A549 (cell line): Measurements from ENCODE around the gene THOC5. TPM values are rescaled to one million over a fixed set of nuclear protein-coding genes. Genes with fewer than 3 reads are reported as not detected.
A peak's percentile ranks its signal among the peaks of the same experiment; 100 is the strongest.
"Not testable (repeated sequence)": the region's sequence is repeated elsewhere in the genome, so short reads cannot be mapped to it uniquely, and the experiment has no call there.

Experiments
- ATAC-seq, 2 experiments: fragments of 200-7000 bp in 1 of 2; fragments of >200 bp in 1 of 2; cut with Nextera tagmentation in 1 of 2; cut with Tn5 transposase in 1 of 2; 3 replicates each; pipeline versions ENCODE4 v1.8.0 to v1.9.1; 2018 to 2020; ENCODE audit warnings: mild to moderate bottlenecking in 1 of 2, moderate library complexity in 1 of 2
- CTCF ChIA-PET: fragments of 300-600 bp; sonication (Branson Sonifier 250); formaldehyde crosslinking; extraction: SDS; loops from one replicate; lab custom pipeline; 2021; ENCODE audit warnings: antibody characterized with exemption, inconsistent platforms; lab: Yijun Ruan, JAX
- POLR2A ChIA-PET: fragments of 350-600 bp; formaldehyde crosslinking; extraction: SDS; loops from one replicate; lab custom pipeline; 2021; ENCODE audit warnings: antibody characterized with exemption, inconsistent platforms; lab: Yijun Ruan, JAX
- DNase-seq, 2 experiments: peaks; one replicate each; pipeline versions ENCODE4 v3.0.0 to v3.0.0-alpha.2; 2011 to 2016; ENCODE audit warnings: low read depth in 1 of 2, low spot score in 1 of 2
- FAIRE-seq: peaks from 2 replicates; lab custom pipeline; 2011; peaks lifted over from hg19 to GRCh38; lab: Jason Lieb, UNC
- H3K27ac ChIP-seq, 2 experiments: fragments of >200 bp; sonication (Bioruptor Twin); formaldehyde crosslinking; 3 replicates each; pipeline ENCODE4 v1.5.1; 2016 to 2017
- H3K4me1 ChIP-seq: fragments of >200 bp; sonication (Bioruptor Twin); formaldehyde crosslinking; 3 replicates; pipeline ENCODE4 v1.6.1; 2016
- H3K4me2 ChIP-seq: fragments of >200 bp; sonication (Bioruptor Twin); formaldehyde crosslinking; 3 replicates; pipeline ENCODE4 v1.6.1; 2016
- H3K4me3 ChIP-seq: fragments of >200 bp; sonication (Bioruptor Twin); formaldehyde crosslinking; 3 replicates; pipeline ENCODE4 v1.5.1; 2016
- H3K9me3 ChIP-seq: fragments of >200 bp; sonication (Bioruptor Twin); formaldehyde crosslinking; 3 replicates; pipeline ENCODE4 v1.6.1; 2016
- FOSL2 ChIP-seq, 2 experiments: fragments of 450-650 bp in 1 of 2; fragments of >200 bp in 1 of 2; sonication (Bioruptor Twin) in 1 of 2; formaldehyde crosslinking; IDR thresholded peaks; 2 replicates each; pipeline versions ENCODE4 v1.5.0 to v1.6.1; 2016 to 2020; ENCODE audit warnings: mild to moderate bottlenecking in 1 of 2, moderate library complexity in 1 of 2
- MAZ ChIP-seq: fragments of 150-350 bp; IDR thresholded peaks from 2 replicates; pipeline ENCODE4 v1.6.1; 2014; ENCODE audit warnings: antibody characterized with exemption, low read depth, low read length, borderline replicate concordance
- POLR2AphosphoS2 ChIP-seq: conservative IDR thresholded peaks from 2 replicates; pipeline ENCODE4 v1.6.1; 2012; ENCODE audit warnings: low read length, improper control_type of control experiment, inconsistent platforms
- TP53 ChIP-seq: fragments of 250-450 bp; sonication (Bioruptor Pico); IDR thresholded peaks from 2 replicates; pipeline ENCODE4 v1.5.0; 2021; ENCODE audit warnings: mild to moderate bottlenecking, moderate library complexity
- WGBS: methylation state at CpG from one replicate; pipeline ENCODE4 v1.1.6; 2017; ENCODE audit errors: missing lambda C conversion rate; 5-methylcytosine and 5-hydroxymethylcytosine counted together
- polyA plus RNA-seq, 4 experiments: library from polyadenylated mRNA; depleted of rRNA in 3 of 4; stranded (reverse); fragments of >200 nt; fragmentation: RNase III in 1 of 4; extraction: RNeasy Plus Mini Kit Qiagen cat#74134 plus additional on column Dnase treatment in 1 of 4; gene quantifications; 2 replicates in 3 of 4; 3 replicates in 1 of 4; pipeline ENCODE4 v1.2.3, GENCODE V29; 2011 to 2017
- TF ChIP-seq, protein P1 (sequence below): IDR thresholded peaks from 2 replicates; pipeline ENCODE4 v1.6.1; 2012; ENCODE audit warnings: low read depth, borderline replicate concordance
- TF ChIP-seq, protein P2 (sequence below): fragments of 450-650 bp; IDR thresholded peaks from 2 replicates; pipeline ENCODE4 v1.6.1; 2014; ENCODE audit warnings: antibody characterized with exemption

THOC5 gene
- polyA plus RNA-seq, 2 of the 4 experiments (the other 2 are of a cell fraction) = 24.1 to 43.3 TPM

DNA sequence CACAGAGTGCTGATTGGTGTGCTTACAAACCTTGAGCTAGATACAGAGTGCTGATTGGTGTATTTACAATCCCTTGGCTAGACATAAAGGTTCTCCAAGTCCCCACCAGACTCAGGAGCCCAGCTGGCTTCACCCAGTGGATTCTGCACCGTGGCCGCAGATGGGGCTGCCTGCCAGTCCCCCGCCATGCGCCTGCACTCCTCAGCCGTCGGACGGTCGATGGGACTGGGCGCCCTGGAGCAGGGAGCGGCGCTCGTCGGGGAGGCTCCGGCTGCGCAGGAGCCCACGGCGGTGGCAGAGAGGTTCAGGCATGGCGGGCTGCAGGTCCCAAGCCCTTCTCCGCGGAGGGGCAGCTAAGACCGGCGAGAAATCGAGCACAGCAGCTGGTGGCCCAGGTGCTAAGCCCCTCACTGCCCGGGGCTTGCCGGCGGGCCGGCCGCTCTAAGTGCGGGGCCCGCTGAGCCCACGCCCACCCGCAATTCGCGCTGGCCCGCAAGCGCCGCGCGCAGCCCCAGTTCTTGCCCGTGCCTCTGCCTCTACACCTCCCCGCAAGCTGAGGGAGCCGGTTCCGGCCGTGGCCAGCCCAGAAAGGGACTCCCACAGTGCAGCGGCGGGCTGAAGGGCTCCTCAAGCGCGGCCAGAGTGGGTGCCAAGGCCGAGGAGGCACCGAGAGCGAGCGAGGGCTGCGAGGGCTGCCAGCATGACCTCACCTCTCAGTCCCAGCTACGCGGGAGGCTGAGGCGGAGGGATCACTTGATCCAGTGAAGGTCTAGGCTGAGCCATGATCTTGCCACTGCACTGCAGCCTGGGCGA lies 44.5 kb upstream of the THOC5 start:
- CTCF ChIA-PET = interaction anchor here (0.9 to 1.9 kb wide), 4 partner anchors 8 to 470 kb away, joined by 3 to 10 read pairs (median 4); no protein-coding TSS in a partner anchor
- not testable (repeated sequence) for H3K27ac ChIP-seq, H3K4me2 ChIP-seq, H3K9me3 ChIP-seq, DNase-seq, H3K4me3 ChIP-seq, H3K4me1 ChIP-seq, FAIRE-seq, ATAC-seq
- 92% methylated on average over 12 of the region's 57 CpGs for whole genome bisulfite sequencing
- POLR2A ChIA-PET = interaction anchor here (0.6 kb wide), 1 partner anchor 871 kb away, joined by 7 read pairs; no protein-coding TSS in a partner anchor

- FAIRE-seq = no peak
- CTCF ChIA-PET = no interaction called here
- H3K9me3 ChIP-seq = no peaks in the 10 kb centered on the region
- TF ChIP-seq MAZ = no peak
- TF ChIP-seq, all 56 proteins: peak for 0
- 69% methylated on average over 10 of the region's 10 CpGs for WGBS
- Histone ChIP-seq H3K4me2 (no peak overlapping the region), H3K4me1 (no peaks in the 10 kb centered on the region), H3K4me3 (no peak overlapping the region), H3K27ac (no peak overlapping the region)
- POLR2A ChIA-PET = interaction anchor here (0.6 kb wide), 1 partner anchor 203 kb away, joined by 3 read pairs; no protein-coding TSS in a partner anchor
- DNase-seq = no peak
- ATAC-seq = no peak
Observed at GRCh38 chr22:29596408-29596807, 42.9 kb upstream of the THOC5 start.

DNA sequence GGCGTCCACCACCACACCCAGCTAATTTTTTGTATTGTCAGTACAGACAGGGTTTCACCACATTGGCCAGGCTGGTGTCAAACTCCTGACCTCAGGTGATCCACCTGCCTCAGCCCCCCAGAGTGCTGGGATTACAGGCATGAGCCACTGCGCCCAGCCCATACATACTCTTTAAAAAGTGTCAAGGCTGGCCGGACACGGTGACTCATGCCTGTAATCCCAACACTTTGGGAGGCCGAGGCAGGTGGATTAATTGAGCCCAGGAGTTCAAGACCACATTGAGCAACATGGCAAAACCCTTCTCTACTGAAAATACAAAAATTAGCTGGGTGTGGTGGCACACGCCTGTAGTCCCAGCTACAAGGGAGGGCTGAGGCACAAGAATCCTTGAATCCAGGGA lies 40.9 kb upstream of the THOC5 start:
- CTCF ChIA-PET = interaction anchor here (0.6 to 1.4 kb wide), 4 partner anchors 16 to 834 kb away, joined by 3 to 4 read pairs (median 3); no protein-coding TSS in a partner anchor

GRCh38 chr22:29593923-29594322 lies 40.4 kb upstream of the THOC5 start:
- 40% methylated on average over 4 of the region's 4 CpGs for WGBS
- no peak for ATAC-seq
- CTCF ChIA-PET = interaction anchor here (0.7 to 1.1 kb wide), 2 partner anchors 32 to 815 kb away, joined by 3 read pairs; no protein-coding TSS in a partner anchor
- POLR2A ChIA-PET = no interaction called here
- no peak overlapping the region for H3K4me3 ChIP-seq
- TF ChIP-seq TP53 (CRISPR knock-in tag) (no peak), POLR2AphosphoS2 (no peak)
- TF ChIP-seq, protein P1, sequence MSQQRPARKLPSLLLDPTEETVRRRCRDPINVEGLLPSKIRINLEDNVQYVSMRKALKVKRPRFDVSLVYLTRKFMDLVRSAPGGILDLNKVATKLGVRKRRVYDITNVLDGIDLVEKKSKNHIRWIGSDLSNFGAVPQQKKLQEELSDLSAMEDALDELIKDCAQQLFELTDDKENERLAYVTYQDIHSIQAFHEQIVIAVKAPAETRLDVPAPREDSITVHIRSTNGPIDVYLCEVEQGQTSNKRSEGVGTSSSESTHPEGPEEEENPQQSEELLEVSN = no peak
- TF ChIP-seq, all 56 proteins: peak for 0
- H3K4me2 ChIP-seq = no peak overlapping the region
- no peaks in the 10 kb centered on the region for H3K9me3 ChIP-seq
- FAIRE-seq (no peak), DNase-seq (no peak)
- H3K27ac ChIP-seq = no peak overlapping the region
- H3K4me1 ChIP-seq = no peaks in the 10 kb centered on the region

More for the DNA sequence above, 40.9 kb upstream of the THOC5 start:
- FAIRE-seq, H3K4me3 ChIP-seq, H3K9me3 ChIP-seq, H3K27ac ChIP-seq, H3K4me1 ChIP-seq, H3K4me2 ChIP-seq, POLR2A ChIA-PET, DNase-seq, ATAC-seq: not testable (repeated sequence)
- 87% methylated on average over 5 of the region's 6 CpGs for WGBS

DNA sequence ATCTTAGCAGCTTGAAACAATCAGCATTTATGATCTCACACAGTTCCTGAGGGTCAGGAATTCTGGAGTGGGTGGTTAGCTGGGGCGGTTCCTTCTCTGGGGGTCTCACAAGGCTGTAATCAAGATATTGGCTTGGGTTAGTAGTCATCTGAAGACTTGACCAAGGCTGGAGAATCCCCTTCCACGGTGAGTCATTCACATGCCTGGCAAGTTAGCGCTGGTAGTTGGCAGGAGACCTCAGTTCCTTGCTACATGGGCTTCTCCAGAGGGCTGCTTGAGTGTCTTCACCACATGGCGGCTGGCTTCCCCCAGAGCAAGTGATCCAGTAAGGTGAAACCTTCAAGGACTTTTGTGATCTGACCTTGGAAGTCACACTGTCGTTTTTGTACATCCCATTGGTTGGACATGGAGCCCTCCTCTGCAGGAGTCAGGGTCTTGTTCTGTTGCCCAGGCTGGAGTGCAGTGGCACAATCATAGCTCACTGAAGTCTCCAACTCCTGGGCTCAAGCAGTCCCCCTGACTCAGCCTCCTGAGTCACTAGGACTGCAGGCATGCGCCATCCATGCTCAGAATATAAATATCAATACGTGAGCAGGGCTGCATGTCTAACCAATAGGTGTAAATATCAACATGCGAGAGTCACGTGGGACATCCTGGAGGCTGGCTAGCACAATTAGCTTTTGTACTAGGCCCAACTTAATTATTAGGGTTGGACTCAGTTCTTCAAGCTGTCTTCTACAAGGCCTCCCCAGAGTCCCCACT lies 34.6 kb upstream of the THOC5 start:
- 62% methylated on average over 7 of the region's 9 CpGs for WGBS
- Histone ChIP-seq H3K27ac (peak overlapping the region in 1 of 2 experiments; percentile 63; a peak in 3 of 6 replicates), H3K4me3 (no peak overlapping the region), H3K4me1 (peaks cover 8% of the 10 kb centered on the region), H3K9me3 (no peaks in the 10 kb centered on the region), H3K4me2 (0 out of 3 replicates have a peak overlapping the region, but pooled peaks have one; percentile 15)
- ATAC-seq (peak; percentile 81 to 84; a peak in 5 of 6 replicates), DNase-seq (peak; percentile 36 to 54), FAIRE-seq (no peak)
- ChIA-PET POLR2A (no interaction called here), CTCF (interaction anchor here (0.8 to 2.8 kb wide), 8 partner anchors 11 to 501 kb away, joined by 3 to 30 read pairs (median 4); no protein-coding TSS in a partner anchor)
- no peak for TF ChIP-seq FOSL2 (IDR thresholded peaks at IDR 0.05)
- TF ChIP-seq FOSL2 (CRISPR knock-in tag; IDR thresholded peaks at IDR 0.05) = peak; percentile 41; the same call in 1 of the 2 replicates
- TF ChIP-seq, protein P2, sequence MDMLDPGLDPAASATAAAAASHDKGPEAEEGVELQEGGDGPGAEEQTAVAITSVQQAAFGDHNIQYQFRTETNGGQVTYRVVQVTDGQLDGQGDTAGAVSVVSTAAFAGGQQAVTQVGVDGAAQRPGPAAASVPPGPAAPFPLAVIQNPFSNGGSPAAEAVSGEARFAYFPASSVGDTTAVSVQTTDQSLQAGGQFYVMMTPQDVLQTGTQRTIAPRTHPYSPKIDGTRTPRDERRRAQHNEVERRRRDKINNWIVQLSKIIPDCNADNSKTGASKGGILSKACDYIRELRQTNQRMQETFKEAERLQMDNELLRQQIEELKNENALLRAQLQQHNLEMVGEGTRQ = no peak

GRCh38 chr22:29586193-29586705 lies 32.7 kb upstream of the THOC5 start:
- H3K9me3 ChIP-seq, DNase-seq, H3K4me1 ChIP-seq, H3K4me2 ChIP-seq, FAIRE-seq, ATAC-seq, H3K4me3 ChIP-seq, H3K27ac ChIP-seq, POLR2A ChIA-PET: not testable (repeated sequence)
- 73% methylated on average over 4 of the region's 4 CpGs for WGBS
- CTCF ChIA-PET = interaction anchor here (0.9 to 2.4 kb wide), 4 partner anchors 14 to 503 kb away, joined by 3 to 9 read pairs (median 6); no protein-coding TSS in a partner anchor
